Measurements from ENCODE around the gene AGMAT.

Gene AGMAT

GRCh38 chr1:15557594-15557993 lies 27.3 kb downstream of the AGMAT start:
- ATAC-seq, result peak in 1 of 2 donors; percentile 20

DNA sequence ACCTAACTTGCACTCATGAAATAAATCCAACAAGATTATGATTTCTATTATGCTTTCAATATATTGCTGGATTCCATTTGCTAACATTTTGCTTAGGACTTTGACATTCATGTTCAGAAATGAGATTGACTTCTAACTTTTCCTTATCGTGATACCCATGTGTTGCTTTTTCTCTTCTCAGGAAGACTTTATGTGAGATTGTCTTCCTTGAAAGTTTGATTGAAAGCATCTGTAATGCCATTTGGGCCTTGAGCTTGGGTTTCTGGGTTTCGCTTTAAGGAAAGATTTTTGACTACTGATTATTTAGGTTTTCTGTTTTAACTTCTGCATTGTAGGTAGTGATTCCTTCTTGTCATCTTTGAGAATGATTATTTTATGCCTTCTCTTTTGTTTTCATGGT lies 27.8 kb downstream of the AGMAT start:
- ATAC-seq, result no peak

- no peak for ATAC-seq
These were observed 34.3 kb downstream of the AGMAT start for GRCh38 chr1:15550573-15550972.

- no peak for ATAC-seq
These were observed 38.2 kb downstream of the AGMAT start for GRCh38 chr1:15546641-15547040.

DNA sequence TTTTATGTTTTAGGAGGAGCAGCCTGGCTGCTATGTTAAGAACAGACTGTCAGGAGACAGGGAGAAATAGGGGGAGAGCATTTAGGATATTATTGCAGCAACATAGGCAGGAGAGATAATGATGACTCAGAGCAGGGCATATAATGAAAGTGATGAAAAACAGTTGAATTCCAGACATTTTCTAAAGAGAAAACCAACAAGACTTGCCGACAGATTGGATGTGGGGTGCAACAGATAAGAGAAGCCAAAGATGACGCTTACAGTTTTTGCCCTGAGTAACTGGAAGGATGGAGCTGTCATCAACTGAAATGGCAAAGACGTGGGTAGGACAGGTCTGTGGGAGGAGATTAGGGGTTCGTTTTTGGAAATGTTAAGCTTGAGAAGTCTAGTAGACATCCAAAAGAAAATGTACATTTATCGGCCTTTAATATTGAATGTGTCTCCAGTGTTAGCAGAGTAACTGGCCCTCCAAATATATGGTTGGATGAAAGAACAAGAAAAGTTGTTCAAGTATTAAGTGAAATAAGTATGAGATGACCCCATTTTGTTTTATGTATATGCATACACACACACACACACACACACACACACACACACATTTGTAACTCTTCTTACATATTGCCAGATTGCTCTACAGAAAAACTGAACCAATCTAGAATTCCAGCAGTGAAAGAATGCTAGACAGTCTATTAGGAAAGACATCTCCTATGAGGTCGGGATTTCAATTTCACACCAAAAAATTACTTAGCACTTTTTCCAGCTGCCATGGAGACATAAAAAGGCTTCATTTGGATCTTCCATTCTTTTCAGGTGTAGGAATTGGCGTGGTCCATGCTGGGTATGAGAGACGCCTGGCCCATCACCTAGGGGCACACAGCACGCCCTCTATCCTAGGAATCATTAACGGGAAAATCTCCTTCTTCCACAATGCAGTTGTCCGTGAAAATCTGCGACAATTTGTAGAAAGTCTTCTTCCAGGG lies 41.0 kb downstream of the AGMAT start:
- ATAC-seq, result no peak

- no peak for ATAC-seq
These were observed 41.6 kb downstream of the AGMAT start for GRCh38 chr1:15543251-15543588.

DNA sequence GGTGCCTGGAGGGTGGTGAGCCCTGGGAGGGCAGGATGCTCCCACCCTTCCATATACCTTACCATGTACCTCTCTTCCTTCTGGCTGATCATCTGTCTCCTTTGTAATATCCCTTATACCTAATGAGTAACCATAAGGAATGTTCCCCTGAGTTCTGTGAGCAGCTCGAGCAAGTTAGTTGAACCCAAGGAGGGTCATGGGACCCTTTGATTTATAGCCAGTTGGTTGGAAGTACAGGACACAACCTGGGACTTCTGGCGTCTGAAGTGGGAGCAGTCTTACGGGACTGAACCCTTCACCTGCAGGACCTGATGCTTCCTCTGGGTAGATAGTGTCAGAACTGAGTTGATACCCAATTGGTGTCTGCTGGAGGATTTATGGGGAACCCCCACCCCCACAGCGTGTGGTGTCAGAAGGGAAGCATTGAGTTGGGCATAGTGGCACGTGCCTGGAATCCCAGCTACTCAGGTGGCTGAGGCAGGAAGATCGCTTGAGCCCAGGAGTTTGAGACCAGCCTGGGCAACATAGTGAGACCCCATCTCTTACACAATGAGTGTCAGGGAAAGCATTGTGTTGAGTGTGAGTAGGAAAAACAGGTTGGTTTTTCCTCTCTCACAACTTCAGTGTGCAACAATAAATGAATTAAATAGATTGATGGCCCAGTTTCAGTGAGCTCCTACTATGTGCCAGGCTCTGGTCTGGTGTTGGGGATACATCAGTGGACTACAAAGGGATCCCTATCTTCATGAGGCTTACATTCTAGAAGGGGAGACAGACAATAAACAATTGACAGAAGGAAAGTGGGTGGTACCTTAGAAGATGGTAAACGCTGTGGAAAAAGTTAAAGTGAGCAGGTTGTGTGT lies 42.2 kb downstream of the AGMAT start:
- no peak for ATAC-seq

- no peak for ATAC-seq
These were observed 43.5 kb downstream of the AGMAT start for GRCh38 chr1:15541231-15541792.

GRCh38 chr1:15540186-15540585 lies 44.7 kb downstream of the AGMAT start:
- no peak for ATAC-seq

- ATAC-seq, result no peak
These were observed 46.1 kb downstream of the AGMAT start for GRCh38 chr1:15538771-15539170.

DNA sequence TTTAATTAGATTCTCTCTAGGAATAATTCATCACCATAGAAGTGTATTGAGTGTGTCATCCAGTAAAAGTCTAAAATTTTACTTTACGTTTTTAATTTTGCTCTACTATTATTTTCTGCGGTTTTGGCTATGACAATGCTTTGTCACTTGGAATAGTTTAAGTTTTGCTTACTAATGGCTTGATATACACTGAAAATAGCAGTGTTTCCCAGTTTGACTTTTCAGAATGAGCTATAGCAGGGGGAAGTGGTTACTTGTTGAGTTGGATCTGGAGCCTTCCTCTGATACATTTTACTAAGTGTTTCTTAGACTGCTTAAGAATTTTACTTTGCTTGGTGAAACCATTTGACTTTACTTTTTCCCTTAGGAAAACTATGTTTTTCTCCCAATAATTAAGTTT lies 53.2 kb downstream of the AGMAT start:
- peak in 1 of 2 donors; percentile 36 for ATAC-seq

- no peak for ATAC-seq
These were observed 53.8 kb downstream of the AGMAT start for GRCh38 chr1:15531003-15531402.

DNA sequence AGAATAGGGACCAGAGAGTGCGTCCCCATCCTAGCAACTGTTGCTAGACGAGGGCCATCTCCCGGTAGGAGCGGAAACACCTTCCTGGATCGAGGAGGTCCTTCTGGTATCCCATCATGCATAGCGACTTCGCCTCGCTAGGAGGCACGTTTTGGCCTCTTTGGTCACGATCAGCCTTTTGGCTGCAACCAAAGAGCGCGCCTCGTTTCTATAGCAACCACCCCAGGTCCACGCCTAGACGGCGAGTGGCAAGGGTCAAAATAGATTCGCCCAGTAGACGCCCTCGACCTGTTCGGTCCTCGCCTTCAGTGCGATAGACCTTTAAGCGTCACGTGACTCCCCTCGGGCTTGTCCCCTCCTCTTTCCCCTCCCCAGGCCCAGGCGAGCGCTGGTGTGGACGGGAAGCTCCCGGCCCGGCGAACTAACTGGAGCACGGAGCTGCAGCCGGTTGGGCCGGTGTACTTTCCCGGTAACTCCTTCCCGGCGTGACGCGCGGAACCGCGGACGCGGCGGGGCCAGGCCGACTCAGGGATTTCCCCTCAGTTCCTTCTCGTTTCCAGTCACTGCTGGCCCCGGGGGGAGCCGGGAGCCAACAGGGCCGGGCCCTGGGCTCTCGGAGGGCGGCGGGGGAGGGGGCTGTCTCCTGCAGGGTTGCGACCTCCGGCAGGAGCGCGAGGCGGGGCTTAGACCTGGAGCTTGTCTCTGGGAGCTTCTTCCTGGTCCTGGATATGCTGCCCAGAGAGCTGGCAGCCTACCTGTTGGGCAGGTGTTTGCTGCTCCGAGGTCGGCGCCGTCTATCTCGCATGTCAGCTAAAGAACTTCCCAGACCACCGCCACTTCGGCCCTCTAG lies 58.1 kb downstream of the AGMAT start, which contains the start of gene DNAJC16:
Gene DNAJC16, plus strand, starts transcription at position 359 of the 850 bp plus-strand sequence. CDS start 2,258 bp downstream, outside the sequence.
- peak; percentile 61 to 66 for ATAC-seq

- ATAC-seq, result no peak
These were observed 58.8 kb downstream of the AGMAT start for GRCh38 chr1:15526021-15526489.

DNA sequence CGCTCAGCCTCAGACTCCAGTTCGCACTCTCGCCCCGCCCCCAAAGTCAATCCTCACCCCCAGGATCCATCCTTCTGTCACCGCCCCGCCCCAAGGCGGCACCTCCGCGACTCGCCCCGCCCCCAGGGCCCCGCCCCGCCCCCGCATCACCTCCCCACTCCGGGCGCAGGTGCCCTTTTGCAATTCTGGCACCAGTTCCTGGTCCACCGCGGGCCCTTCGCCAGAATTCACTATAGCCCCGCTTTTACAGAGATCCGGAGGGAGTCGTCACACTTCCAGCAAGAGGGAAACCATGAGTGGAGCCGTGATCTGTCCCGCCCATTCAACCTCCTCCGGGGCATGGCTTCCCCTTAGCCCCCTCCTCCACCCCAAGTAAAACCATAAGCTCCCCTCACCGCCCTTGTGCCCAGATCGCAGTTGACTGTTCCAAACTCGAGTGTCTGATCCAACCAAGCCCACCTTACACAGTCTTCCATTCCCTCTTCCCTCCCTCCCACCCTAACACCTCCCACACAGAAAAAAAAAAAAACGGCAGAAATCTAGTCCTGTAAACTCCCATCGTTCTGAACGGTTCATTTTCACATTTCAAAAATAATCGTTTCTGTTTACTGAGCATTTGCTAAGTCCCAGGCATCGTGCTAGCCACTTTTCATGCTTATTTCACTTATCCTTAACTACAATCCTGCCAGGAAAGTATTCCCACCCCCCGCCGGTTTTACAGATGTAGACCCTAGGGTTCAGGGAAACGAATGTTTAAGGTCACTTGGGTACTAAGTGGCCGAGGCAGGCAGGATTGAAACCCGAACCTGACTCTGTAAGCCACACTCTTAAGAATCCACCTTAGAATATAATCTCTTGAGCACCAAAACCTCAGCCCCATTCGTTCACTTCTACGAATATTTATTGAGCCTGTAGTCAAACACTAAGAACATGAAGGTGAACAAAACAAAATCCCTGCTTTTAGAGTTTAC lies 59.5 kb downstream of the AGMAT start:
- peak; percentile 55 to 60 for ATAC-seq

DNA sequence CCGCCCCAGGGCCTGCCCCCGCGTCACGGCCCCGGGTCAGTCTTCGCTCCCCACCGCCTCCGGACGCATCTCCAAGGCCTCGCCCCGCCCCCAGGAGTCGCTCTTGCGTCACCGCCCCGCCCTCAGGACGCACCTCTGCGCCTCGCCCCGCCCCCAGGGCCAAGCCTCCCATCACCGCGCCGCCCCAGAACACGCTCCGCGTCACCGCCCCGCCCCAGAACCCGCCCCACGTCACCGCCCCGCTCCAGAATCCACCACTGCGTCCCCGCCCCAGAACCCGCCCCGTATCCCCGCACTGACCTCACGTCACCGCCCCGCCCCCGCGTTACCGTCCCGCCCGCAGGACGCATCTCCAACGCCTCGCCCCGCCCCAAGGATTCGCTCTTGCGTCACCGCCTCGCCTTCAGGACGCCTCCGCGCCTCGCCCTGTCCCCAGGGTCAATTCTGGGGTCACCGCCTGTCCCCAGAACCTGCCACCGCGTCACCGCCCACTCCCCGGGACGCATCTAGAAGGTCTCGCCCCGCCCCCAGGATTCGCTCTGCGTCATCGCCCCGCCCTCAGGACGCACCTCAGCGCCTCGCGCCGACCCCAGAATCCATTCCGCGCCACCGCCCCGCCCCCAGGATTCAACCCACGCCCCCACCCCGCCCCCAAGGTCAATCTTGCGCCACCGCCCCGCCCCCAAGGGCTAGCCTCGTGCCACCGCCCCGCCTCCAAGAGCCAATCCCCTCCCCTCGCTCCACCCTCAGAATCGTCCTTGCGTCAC lies 60.4 kb downstream of the AGMAT start:
- ATAC-seq, result peak; percentile 51 to 53

GRCh38 chr1:15524021-15524282 lies 60.9 kb downstream of the AGMAT start, which contains the start of gene CASP9:
CASP9 (minus strand) TSS chr1:15524215; CDS start chr1:15524200, 15 bp downstream.
- ATAC-seq, result peak in 1 of 2 donors; percentile 1

- no peak for ATAC-seq
These were observed 61.5 kb downstream of the AGMAT start for GRCh38 chr1:15523104-15524020.

DNA sequence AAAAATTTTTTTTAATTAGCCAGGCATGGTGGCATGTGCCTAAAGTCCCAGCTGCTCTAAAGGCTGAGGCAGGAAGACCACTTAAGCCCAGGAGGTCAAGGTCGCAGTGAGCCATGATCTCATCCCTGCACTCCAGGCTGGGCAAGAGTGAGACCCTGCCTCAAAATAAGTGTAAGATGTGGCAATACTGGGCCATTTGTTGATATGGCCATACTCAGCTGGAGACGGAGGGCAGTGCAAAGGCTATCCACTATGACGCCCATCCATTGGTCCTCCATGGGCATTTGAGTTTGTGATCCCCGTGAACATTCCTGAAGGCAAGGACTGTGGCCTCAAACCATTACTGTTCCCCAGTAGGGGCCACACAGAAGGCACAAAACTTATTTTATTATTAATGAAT lies 62.3 kb downstream of the AGMAT start:
- ATAC-seq, result no peak
